Breast epithelium (tissue), 3 donors: ENCODE measurements around the gene DOCK11.

Source experiments
- POLR2A ChIP-seq: fragments of 450-650 bp; IDR thresholded peaks from one replicate; pipeline ENCODE4 v1.6.1; 2016; ENCODE audit warnings: antibody characterized with exemption, mild to moderate bottlenecking, moderate library complexity
- TF ChIP-seq, protein P1 (sequence below), 3 donors: fragments of 450-650 bp; IDR thresholded peaks; one replicate each; pipeline ENCODE4 v1.5.1; 2016 to 2017; ENCODE audit warnings: antibody characterized with exemption in 3 of 3, mild to moderate bottlenecking in 3 of 3, moderate library complexity in 3 of 3

GRCh38 chrX:118593407-118593806 is 97.8 kb downstream of the DOCK11 start:
- no peak for TF ChIP-seq POLR2A
- TF ChIP-seq, protein P1, sequence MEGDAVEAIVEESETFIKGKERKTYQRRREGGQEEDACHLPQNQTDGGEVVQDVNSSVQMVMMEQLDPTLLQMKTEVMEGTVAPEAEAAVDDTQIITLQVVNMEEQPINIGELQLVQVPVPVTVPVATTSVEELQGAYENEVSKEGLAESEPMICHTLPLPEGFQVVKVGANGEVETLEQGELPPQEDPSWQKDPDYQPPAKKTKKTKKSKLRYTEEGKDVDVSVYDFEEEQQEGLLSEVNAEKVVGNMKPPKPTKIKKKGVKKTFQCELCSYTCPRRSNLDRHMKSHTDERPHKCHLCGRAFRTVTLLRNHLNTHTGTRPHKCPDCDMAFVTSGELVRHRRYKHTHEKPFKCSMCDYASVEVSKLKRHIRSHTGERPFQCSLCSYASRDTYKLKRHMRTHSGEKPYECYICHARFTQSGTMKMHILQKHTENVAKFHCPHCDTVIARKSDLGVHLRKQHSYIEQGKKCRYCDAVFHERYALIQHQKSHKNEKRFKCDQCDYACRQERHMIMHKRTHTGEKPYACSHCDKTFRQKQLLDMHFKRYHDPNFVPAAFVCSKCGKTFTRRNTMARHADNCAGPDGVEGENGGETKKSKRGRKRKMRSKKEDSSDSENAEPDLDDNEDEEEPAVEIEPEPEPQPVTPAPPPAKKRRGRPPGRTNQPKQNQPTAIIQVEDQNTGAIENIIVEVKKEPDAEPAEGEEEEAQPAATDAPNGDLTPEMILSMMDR (IDR thresholded peaks at IDR 0.05): no peak
